GM21786 (cell line): ENCODE results near the gene TRPC3.
A peak's percentile ranks its signal among the peaks of the same experiment; 100 is the strongest.

Source experiments
- ATAC-seq: cut with Tn5 transposase; IDR thresholded peaks from one replicate; pipeline ENCODE4 v1.9.1; 2021; ENCODE audit not compliant: unreplicated experiment

TRPC3 gene

DNA sequence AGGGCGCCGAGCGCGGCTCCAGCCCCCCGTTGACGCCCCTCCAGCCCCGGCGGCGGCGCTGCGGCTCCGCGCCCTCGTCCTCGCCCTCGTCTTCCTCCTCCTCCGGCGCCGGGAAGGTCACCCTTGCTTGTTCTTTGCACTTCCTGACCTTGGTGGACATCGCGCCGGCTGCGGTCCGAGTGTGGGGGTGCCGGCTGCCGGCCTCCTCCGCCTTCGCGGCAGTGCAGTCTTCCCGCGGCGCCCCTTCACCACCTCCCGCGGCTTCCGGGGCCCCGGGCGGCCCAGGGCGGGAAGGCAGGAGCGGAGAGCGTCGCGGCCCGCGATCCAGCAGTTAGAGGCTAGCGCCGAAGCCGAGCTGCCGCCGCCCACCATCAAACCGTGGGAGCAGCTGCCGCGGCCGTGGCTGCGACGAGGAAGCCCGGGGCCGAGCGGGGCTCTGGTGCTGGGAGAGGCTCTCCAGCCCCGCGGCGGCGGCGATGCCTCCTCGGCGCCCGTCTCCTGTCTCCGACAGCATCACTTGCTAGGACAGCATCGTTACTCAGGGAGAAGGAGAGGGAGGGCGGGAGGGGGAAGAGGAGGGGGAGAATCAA lies at the start of gene TRPC3:
TRPC3 (minus strand) TSS at position 540 of the 590 bp plus-strand sequence; CDS start at position 160, 380 bp downstream.
- peak; percentile 25 for ATAC-seq

DNA sequence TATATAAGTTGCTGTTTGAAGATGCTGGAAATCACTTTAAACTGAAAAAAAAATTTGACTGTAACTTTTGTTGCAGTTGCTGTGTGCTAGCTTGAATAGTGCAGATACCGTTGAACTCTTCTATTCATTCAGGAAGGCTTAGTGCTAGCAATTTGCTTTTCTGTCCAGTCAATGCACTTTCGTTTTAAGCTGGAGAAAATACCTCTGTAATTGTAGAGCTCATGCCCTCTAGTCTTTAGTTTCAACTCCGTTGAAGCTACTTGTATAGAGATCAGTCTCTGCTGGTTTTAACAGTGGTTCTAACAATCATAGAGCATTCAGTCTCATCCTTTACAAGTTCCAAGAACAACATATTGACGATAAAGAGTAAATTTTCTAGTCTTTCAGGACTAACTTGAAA lies 49.0 kb upstream of the TRPC3 start:
- no peak for ATAC-seq

DNA sequence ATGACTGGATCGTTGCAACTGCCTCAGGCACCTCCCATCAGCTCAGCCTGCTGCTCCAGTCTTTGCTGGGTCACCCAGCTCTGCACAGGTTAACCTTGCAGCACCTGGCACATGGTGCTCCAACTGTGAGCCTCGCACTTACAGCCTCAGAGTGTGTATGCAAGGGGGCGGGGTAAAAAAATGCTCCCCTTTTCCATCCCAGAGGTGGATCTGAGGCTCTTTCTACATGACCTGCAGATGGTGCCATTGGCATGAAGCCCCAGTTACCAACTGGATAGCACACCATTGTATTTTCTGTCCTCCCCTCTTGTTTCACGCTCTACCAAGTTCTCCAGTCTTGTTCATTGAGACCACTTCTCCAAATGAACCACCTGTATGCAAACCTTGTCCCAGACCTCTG lies 46.2 kb upstream of the TRPC3 start:
- ATAC-seq = no peak

DNA sequence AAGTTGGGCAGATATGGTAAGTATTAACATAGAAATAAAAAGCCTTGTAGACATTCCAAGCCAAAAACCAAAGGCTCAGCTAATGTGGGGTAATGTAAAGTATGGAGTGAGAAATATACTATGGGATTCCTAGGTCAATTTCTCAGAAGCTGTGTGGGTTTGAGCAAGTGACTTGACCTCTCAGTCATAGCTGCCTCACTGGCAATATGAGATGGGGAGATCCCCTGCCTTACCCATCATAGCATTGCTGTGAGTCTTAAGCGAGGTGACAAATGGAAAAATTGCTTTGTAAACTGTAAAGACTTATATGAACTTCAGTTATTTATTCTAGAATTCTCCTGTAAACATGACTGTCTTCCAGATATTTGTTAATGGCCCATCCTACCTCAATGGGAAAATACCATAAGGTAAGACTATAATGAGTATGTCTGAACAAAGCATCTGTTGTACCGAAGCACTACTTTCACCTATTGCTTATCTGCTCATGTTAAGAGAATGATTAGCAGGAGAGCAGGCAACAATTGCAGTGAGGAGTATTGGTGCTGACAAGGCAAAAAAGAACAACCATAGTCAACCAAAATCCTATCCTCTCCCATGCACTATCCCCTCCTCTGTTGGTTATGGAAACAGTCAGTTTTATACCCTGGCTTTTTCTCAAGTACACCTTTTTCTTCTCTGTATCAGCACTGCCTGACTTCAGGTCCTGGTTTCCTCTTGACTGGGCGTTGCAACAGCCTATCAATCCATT lies 44.1 kb upstream of the TRPC3 start:
- no peak for ATAC-seq

DNA sequence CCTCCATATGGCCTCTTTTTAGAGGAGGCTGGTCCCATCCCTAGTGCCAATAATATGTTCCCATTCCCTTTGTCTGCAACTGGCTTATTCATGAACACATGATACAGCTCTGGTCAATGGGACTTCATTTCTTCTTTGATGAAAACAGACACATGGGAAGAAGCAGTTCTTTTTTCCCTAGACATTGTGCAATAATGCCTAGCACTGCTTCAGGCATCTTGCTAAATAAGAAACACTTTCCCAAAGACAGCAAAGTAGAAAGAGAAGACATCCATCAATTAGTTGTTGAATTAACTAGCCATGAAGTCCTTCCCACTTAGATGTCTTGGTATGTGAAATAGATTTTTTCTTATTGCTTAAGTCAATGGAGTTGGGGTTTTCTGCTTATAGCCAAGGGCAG lies 40.1 kb upstream of the TRPC3 start:
- ATAC-seq = no peak

DNA sequence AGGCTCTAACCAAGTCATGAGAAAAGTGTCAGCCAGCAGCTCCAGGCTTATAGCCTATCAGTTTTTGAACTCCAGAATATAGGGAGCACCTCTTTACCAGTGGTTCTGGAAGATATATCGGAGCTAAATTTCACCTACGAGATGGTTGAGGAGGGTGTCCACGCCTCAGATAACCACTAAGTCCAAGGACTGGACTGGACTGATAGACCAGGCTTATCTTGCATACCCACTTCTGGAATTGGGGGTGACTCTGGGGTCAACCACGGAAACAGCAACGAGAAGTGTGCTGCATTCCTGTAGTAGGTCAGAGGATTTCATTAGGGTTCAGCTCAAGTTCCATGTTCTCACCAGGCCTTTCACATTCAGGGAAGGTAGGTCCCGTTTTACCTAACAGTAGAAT lies 38.6 kb upstream of the TRPC3 start:
- ATAC-seq = no peak

DNA sequence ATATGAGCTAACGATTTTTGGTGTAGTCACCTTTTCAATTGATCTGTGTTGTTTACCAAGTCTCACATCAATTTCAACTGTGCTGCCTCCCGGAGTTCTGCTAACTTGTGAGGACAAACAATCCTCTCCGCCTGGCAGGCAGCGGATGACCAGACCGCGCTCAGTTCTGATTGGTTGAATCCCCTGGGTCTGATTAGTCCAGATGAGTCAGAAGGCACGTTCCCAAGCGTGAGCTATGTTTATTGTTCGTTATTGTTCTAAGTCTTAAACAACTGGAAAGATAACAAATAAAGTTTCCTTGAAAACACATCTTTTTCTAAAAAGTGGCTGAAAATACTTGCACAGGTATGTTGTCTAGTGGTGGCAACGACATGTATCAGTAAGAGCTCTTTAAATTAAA lies 37.9 kb upstream of the TRPC3 start:
- ATAC-seq = no peak

DNA sequence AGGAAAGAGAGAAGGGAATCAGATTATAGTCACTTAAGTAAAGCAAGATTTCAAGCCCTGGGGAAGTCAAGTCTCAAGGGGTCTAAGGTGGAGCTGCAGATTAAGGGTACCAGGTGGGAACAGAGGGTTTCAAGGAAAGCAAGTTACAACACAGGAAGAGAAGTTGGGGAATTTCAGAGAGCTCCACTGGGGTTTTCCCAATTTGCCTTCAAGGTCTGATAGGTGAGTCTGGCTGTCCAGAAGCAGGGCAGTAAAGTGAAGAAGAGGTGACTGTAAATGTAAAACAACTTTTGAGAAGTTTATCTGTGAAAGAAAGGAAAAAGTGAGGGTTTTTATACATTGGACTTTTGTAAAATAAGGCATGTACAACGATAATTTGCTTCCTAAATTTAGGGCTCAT lies 37.1 kb upstream of the TRPC3 start:
- no peak for ATAC-seq

DNA sequence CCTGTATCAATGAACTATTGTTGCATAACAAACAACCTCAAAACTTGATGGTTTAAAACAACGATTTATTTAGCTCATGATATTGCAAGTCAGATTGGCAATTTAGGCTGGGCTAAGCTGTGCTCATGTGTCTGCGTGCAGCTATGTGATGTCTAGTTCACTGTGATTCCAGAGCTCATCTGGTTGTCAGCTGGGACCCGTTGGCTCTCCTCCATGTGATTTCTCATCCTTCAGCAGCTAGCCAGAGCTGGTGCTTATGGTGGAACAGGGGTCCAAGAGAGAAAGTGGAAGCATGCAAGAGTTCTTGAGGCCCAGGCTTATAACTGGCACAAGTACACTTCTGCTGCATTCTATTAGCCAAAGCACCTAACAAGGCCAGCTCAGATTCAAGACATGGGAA lies 28.8 kb upstream of the TRPC3 start:
- no peak for ATAC-seq

DNA sequence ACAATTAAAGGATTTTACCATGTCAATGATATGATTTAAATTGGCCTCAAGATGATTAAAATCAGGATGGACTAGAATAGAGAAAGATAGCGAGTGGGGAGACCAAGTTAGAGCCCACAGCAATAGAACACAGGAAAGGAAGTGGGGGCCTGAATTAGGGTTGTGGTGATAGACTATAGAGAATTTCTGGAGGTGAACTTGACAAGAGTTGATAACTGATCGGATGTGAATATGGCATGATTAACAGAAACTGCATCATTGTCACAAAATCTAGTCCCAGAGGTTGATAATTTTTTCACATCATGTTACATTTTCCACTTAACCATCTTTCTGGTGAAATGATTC lies 26.3 kb upstream of the TRPC3 start:
- ATAC-seq = peak; percentile 19

DNA sequence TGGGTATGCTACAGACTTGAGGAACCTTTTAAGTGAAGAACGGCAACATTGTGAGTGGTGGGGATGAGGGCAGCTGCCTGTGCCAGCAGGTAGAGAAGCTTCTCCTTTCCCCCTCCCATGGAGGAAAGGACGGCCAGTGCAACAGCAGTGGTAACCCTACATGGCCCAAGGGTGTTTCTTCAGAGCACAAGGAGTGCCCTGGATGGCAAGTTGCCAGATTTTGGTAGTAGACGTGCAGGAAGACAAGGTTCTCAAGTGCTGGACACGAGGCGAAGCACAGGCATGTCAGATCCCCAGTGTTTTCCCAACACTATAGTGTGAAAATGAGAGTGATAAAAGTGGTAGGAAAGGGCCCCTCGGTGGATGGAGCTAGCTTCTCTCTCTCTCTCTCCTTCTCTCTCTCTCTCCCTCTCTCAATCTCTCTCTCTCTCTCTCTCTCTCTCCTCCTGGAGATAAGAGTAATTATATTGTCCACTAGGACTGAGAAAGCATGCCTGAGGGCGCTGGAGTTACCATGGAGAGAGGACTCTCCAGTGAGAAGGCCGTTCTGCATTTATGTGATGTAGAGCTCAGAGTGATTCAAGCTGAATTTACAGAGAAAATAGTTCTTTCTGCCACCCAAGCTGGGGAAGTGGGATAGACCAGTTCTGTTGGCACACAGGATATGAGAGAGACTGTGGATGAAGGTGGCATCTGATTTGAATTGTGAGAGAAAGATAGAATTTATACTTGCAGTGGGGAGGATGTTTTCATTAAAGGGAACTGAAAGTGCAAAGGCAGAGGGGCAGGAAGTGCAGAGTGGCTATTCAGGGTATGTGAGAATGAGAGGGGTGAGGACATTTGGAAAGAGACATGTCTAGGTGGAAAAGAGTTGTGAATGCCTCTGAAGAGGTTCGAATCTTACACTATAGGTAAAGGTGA lies 25.7 kb upstream of the TRPC3 start:
- ATAC-seq = peak; percentile 90

DNA sequence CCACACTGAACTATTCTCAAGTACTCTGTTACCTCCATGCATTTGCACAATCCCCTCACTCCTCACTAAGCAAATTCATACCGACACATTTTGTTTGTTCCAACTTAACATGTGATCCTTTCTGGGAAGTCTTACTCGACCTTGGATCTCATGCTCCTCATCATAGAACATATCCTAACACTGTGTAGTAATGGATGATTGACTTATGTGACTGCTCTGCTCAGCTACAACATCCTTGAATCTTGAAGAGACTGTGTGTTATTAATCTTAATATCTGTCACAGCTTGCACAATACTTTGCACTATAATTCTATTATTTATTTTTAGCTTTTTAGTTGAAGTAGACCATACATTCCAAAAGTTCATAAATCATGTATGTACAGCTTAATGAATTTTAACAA lies 23.9 kb upstream of the TRPC3 start:
- no peak for ATAC-seq

DNA sequence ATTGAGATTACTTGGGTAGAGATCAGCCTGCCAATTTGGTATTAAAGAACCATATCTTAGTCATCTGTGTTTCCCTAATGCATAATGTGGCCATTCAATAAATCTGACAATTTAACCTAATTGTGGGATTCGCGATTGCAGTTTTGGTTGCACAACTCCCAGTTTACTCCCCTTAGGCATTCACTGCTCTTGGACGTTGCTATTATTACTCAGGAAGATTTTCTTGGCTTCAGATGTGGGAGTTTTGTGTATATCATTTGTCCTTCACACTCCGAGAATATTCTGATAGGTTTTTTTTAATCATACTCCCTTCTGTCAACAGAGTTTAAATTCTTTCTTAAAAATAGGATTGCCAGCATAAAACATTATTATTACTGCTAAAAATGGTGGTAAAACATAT lies 22.0 kb upstream of the TRPC3 start:
- no peak for ATAC-seq

DNA sequence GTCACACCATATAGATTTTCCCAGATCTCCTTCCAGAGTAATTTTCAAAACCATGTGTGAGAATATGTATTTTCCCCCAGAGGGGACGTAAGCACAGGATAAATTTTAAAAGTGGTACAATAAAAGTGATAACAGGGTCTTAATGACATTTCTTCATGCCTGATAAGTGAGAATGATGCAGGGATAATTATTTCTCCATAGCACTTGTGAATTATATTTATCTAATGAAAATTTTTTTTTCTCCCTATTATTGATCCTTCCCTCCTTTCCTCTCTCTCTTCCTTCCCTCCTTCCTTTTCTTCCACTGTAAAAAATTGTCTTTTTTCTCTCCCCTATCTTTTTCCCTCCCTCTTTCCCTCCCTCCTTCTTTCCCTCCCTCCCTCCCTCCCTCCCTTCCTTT lies 17.0 kb upstream of the TRPC3 start:
- ATAC-seq = no peak

DNA sequence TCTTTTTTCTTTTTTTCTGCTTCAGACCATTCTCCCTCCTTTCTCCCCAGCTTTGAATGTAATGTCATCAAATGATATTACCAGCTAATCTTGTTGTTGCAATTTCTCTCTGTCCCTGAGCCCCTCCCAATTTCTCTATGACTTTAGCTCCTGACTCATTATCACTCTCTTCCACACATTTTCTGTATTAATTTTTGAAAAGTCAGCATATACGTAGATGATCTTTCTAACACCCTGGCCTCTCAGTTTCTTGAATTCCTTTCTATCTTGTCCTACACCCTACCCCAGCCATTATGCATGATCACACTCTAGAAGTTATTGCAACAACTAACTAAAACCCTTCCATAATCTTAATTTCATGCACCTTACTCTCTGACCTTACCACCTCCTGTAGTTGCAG lies 13.1 kb upstream of the TRPC3 start:
- no peak for ATAC-seq

DNA sequence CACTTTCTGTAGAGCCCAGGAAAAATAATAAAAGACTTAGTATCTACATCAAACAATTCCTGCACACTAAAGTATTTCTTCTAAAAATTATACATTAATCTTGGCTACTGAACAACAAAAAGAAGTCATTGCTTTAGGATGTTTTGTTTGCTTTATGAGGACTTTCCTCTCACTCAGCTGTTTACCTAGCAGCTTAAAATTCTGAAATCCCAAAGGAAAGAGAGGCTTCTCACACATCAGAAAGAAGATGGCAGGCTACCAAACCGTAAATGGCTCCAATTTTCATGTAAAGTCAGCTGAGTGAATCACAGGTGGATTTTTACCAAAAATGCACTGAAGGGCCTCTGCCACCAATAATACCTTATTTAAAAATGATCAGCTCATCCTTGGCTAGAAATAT lies 9.0 kb upstream of the TRPC3 start:
- ATAC-seq = no peak

DNA sequence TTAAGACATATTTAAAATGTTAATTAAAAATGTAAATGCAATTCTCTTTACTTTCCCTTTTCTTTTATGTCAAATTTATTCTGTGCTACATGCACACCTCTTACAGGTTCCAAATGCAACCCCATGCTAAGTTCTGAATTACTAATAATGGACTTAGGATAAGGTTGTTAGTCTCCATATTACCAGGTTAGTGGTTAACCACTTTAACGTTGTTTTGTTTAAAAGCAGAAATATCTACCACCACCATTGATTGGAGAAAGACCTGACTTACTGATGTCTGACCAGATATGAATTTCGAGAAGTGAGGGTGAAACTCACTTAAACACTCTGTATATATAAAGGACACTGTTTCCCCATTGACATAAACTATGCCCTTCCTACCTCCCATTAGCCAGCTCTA lies 6.9 kb upstream of the TRPC3 start:
- ATAC-seq = no peak

DNA sequence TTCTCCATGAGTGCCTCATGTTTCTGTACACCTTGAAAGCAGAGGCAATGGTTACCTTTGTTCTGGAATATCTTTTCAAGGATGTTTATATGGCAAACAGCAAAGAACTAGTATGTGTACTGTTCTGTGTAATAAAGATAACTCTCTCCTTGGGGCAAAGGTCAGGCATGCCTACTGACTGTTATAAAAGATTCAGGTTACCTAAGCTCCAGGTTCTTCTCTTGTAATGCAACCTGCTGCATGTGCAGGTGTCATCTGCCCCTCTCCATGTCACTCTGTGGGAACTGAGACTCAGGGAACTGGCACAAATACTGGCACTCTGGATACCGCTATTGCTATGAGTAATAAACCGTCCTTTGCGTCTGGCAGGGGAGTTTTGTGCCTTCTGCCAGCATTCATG lies 5.4 kb upstream of the TRPC3 start:
- no peak for ATAC-seq

DNA sequence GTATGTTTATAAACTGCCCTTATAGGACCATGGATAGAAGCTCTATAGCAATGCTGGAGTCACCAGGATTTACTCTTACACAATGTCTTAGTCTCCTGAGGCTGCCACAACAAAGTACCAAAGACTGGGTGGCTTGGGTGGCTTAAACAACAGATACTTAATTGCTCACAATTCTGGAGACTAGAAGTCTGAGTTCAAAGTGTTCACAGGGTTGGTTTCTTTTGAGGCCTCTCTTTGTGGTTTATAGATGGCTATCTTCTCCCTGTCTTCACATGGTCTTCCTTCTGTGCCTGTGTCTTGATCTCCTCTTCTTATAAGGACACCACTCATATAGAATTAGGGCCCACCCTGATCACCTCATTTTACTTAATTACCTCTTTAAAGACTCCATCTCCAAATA lies 2.0 kb upstream of the TRPC3 start:
- no peak for ATAC-seq

DNA sequence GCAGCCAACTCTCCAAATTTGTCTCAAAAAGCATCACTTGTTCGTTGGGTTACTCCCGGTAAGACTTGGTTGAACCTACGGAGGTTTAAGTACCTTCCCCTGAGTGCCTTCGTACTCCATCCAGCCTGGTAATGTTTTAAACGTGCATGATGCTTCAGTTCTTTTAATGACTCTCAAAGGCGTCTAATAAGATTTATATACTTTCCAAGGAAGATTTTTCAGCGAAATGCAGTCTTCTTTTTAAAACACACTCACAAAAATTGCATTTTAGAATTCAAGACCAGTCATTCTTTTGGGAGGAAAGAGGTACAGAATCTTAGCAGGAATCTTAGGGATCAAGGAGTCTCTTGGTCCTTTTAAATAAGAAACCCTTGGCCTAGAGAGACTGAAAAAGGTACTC lies 430 bp upstream of the TRPC3 start:
- no peak for ATAC-seq

DNA sequence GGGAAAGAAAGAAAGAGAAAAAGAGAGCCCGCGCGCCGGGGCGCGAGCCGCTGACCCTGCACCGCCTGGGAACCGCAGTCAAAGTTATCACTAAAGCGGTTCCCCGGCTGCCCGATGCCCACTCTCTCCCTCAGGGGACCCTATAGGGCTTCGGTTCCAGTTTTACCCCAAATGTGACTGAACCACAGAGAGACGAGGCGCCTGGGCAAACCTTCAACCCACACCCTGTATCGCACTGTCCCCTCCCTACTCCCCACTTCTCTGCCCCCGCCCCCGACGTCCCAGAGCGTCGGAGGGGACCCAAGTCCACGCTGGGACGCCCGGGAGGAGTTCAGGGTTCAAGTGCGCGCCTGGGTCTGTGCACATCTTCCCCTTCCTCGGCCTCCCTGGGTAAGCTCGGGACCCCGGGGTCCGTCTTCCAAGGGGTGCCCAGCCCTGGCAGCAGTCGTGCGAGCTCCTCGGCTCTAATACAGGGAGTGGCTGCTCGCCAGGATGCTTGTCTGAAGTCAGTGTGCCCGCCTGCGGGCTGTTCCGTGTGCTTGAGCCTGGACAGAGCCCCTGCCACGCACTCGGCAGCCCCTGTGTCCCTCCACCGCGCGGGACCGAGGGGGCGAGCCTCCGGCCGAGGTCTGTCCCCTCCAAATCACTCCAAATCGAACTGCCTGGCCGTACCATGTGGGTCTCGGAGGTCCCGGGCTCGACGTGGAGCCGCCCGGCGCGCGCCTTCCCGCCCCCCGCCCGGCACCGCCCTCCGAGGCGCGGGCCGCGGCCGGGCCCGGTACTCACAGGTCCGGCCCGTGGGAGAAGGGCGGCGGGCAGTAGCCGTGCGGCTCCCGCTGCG lies 960 bp downstream of the TRPC3 start:
- ATAC-seq = peak; percentile 18
